Islet of Langerhans (tissue), 1 donor: ENCODE results near the gene EXOSC6.
"Not testable (repeated sequence)": the region's sequence is repeated elsewhere in the genome, so short reads cannot be mapped to it uniquely, and the experiment has no call there.

Experiments used
- FAIRE-seq: peaks from one replicate; lab custom pipeline; 2011; peaks lifted over from hg19 to GRCh38; lab: Jason Lieb, UNC

EXOSC6 gene

GRCh38 chr16:70198230-70198629 is 53.5 kb downstream of the EXOSC6 start:
- not testable (repeated sequence) for FAIRE-seq

GRCh38 chr16:70197611-70198010 is 54.1 kb downstream of the EXOSC6 start:
- FAIRE-seq, result not testable (repeated sequence)
